Thymus (tissue), 11 donors: ENCODE data around the gene MUS81. TPM values are rescaled to one million over a fixed set of nuclear protein-coding genes. Genes with fewer than 3 reads are reported as not detected.

Source experiments
- DNase-seq, 9 donors: peaks; one replicate each; pipeline ENCODE4 v3.0.0-alpha.2; 2013; ENCODE audit warnings: low spot score in 9 of 9, low read depth in 6 of 9, missing footprints in 1 of 9
- H3K27ac ChIP-seq, 2 donors: one replicate each; pipeline ENCODE4 v1.5.1; 2013; ENCODE audit warnings: control low read depth in 1 of 2, low read depth in 1 of 2, low read length in 1 of 2, mild to moderate bottlenecking in 1 of 2, moderate library complexity in 1 of 2
- H3K27me3 ChIP-seq, 2 donors: one replicate each; pipeline ENCODE4 v1.5.1; 2013; ENCODE audit warnings: low read length in 1 of 2; ENCODE audit not compliant: control insufficient read depth in 2 of 2, insufficient read depth in 1 of 2
- H3K36me3 ChIP-seq, 2 donors: one replicate each; pipeline ENCODE4 v1.5.1; 2013; ENCODE audit warnings: low read length in 1 of 2, mild to moderate bottlenecking in 1 of 2, moderate library complexity in 1 of 2; ENCODE audit not compliant: control insufficient read depth in 2 of 2, insufficient read depth in 2 of 2
- H3K4me1 ChIP-seq, 2 donors: one replicate each; pipeline ENCODE4 v1.5.1; 2013; ENCODE audit warnings: low read length in 2 of 2; ENCODE audit not compliant: control insufficient read depth in 2 of 2, insufficient read depth in 2 of 2
- H3K4me3 ChIP-seq, 2 donors: one replicate each; pipeline ENCODE4 v1.5.1; 2013; ENCODE audit warnings: low read length in 2 of 2, control low read depth in 1 of 2, mild to moderate bottlenecking in 1 of 2
- H3K9me3 ChIP-seq, 2 donors: one replicate each; pipeline ENCODE4 v1.5.1; 2013; ENCODE audit warnings: low read length in 1 of 2, mild to moderate bottlenecking in 1 of 2; ENCODE audit not compliant: control insufficient read depth in 2 of 2, insufficient read depth in 1 of 2
- WGBS: extraction: QIAGEN DNeasy Blood & Tissue Kit; methylation state at CpG from one replicate; pipeline ENCODE4 v1.1.7; 2013; 5-methylcytosine and 5-hydroxymethylcytosine counted together
- polyA plus RNA-seq: library from polyadenylated mRNA; stranded (reverse); fragments of 200-250 nt; gene quantifications from one replicate; pipeline ENCODE4 v1.2.3, GENCODE V29; 2013
- total RNA-seq: library from RNA; stranded (reverse); fragments of 120-200 nt; gene quantifications from one replicate; pipeline ENCODE4 v1.2.4, GENCODE V29; 2013
- donor health status: healthy.

MUS81 gene
- total and polyA plus RNA-seq, 2 donors, result 46.8 to 127 TPM

GRCh38 chr11:65879617-65880016 lies 19.4 kb downstream of the MUS81 start, which contains the start of gene CTSW:
TSS of gene CTSW (plus strand) at chr11:65879837. CDS start at chr11:65879855, 18 bp downstream.
- H3K4me3 ChIP-seq, result no peak within 1 kb of the TSS
- DNase-seq, result peak in 1 of 9 donors; percentile 45
- peaks cover 0 to 5% of the 10 kb centered on the region in 2 donors for H3K9me3 ChIP-seq
- peaks cover 19 to 28% of the 10 kb centered on the region in 2 donors for H3K36me3 ChIP-seq
- H3K4me1 ChIP-seq, result peaks cover 0 to 19% of the 10 kb centered on the region in 2 donors
- no peaks in the 10 kb centered on the region for H3K27me3 ChIP-seq
- H3K27ac ChIP-seq, result peak within 1 kb of the TSS in 1 of 2 donors; percentile 8
- WGBS, result 8% methylated on average over 7 of the region's 7 CpGs

GRCh38 chr11:65880027-65880426 lies 19.8 kb downstream of the MUS81 start:
- no peak overlapping the region for H3K27ac ChIP-seq
- WGBS, result 83% methylated on average over 7 of the region's 7 CpGs
- peaks cover 0 to 23% of the 10 kb centered on the region in 2 donors for H3K4me1 ChIP-seq
- H3K36me3 ChIP-seq, result peaks cover 19 to 32% of the 10 kb centered on the region in 2 donors
- no peak for DNase-seq
- no peaks in the 10 kb centered on the region for H3K27me3 ChIP-seq
- no peak overlapping the region for H3K4me3 ChIP-seq
- peaks cover 0 to 5% of the 10 kb centered on the region in 2 donors for H3K9me3 ChIP-seq

DNA sequence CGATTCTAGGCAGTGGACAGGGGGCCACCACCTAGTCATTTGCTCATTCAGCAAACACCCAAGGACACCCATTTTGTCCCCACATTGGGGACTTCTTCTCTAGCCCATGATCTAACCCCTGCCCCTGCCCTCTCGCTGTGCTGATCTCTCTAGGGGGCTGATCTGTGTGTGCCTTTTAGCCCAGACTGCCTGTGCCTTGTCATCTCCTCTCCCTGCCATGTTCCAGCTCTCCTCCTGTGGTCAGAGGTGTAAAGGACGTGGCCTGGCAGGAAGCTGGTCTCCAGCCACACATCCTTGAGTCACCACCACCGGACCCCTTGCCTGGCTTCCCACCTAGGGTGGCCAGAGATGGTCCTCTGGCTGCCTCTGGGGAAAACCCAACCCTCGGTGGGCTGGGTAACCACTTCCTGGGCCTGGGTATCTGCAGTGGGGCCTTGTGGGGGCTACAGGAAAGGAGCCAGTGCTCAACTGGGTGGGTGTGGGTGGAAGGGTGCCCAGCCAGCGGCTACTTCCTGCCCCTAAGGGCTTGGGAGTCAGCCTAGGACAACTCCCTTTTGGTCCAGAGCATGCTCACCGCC lies 20.7 kb downstream of the MUS81 start:
- 47% methylated on average over 7 of the region's 7 CpGs for WGBS
- Histone ChIP-seq H3K27me3 (no peaks in the 10 kb centered on the region), H3K9me3 (peaks cover 0 to 5% of the 10 kb centered on the region in 2 donors), H3K4me1 (peaks cover 0 to 25% of the 10 kb centered on the region in 2 donors), H3K27ac (no peak overlapping the region), H3K4me3 (no peak overlapping the region), H3K36me3 (peaks cover 23 to 40% of the 10 kb centered on the region in 2 donors)
- no peak for DNase-seq

- H3K27ac ChIP-seq, result no peak overlapping the region
- no peak overlapping the region for H3K4me3 ChIP-seq
- peaks cover 0 to 5% of the 10 kb centered on the region in 2 donors for H3K9me3 ChIP-seq
- peaks cover 0 to 29% of the 10 kb centered on the region in 2 donors for H3K4me1 ChIP-seq
- 98% methylated on average over 30 of the region's 30 CpGs for WGBS
- peaks cover 26 to 50% of the 10 kb centered on the region in 2 donors for H3K36me3 ChIP-seq
- DNase-seq, result no peak
- no peaks in the 10 kb centered on the region for H3K27me3 ChIP-seq
These were observed 22.2 kb downstream of the MUS81 start for GRCh38 chr11:65882120-65883057.

DNA sequence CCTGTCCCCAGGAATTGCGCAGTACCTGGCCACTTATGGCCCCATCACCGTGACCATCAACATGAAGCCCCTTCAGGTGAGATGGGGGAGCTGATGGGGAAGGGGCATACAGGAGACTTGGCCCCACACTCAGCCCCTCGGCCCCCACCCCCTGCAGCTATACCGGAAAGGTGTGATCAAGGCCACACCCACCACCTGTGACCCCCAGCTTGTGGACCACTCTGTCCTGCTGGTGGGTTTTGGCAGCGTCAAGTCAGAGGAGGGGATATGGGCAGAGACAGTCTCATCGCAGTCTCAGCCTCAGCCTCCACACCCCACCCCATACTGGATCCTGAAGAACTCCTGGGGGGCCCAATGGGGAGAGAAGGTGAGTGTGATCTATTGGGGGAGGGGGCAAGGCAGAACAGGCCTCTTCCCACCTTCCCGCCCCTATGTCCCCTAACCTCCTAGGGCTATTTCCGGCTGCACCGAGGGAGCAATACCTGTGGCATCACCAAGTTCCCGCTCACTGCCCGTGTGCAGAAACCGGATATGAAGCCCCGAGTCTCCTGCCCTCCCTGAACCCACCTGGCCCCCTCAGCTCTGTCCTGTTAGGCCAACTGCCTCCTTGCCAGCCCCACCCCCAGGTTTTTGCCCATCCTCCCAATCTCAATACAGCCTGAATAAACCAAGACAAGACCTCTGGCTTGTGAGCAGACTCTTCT lies 23.0 kb downstream of the MUS81 start:
- no peaks in the 10 kb centered on the region for H3K27me3 ChIP-seq
- H3K4me1 ChIP-seq, result peaks cover 0 to 37% of the 10 kb centered on the region in 2 donors
- 96% methylated on average over 13 of the region's 13 CpGs for WGBS
- H3K4me3 ChIP-seq, result no peak overlapping the region
- peaks cover 26 to 50% of the 10 kb centered on the region in 2 donors for H3K36me3 ChIP-seq
- no peak for DNase-seq
- H3K27ac ChIP-seq, result no peak overlapping the region
- peaks cover 0 to 12% of the 10 kb centered on the region in 2 donors for H3K9me3 ChIP-seq

GRCh38 chr11:65883786-65884715 lies 23.8 kb downstream of the MUS81 start:
- Histone ChIP-seq H3K4me1 (peaks cover under 1 to 42% of the 10 kb centered on the region in 2 donors), H3K36me3 (peaks cover 26 to 50% of the 10 kb centered on the region in 2 donors), H3K27ac (no peak overlapping the region), H3K9me3 (peaks cover 0 to 12% of the 10 kb centered on the region in 2 donors), H3K27me3 (no peaks in the 10 kb centered on the region), H3K4me3 (no peak overlapping the region)
- WGBS, result 95% methylated on average over 28 of the region's 28 CpGs
- no peak for DNase-seq

DNA sequence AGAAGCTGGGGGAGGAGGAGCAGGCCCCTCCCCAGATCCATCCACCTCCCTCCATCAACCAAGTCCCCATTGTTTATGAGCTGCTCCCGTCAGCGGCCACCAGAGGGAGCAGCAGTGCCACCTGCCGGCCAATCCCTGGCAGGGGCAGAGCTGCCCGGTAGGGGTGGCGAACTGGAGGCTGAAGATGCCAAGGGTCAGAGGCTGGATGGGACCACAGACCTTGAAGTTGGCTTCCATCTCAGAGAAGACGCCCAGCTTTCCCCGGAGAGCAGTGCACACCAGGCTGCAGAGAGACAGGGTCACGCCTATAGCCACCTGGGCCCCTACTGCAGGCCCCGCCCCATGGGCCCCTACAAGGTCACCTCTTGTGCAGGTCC lies 24.5 kb downstream of the MUS81 start:
- Histone ChIP-seq H3K4me3 (no peak overlapping the region), H3K9me3 (peaks cover 0 to 12% of the 10 kb centered on the region in 2 donors), H3K4me1 (peaks cover 7 to 42% of the 10 kb centered on the region in 2 donors), H3K27ac (no peak overlapping the region), H3K36me3 (peaks cover 26 to 50% of the 10 kb centered on the region in 2 donors), H3K27me3 (no peaks in the 10 kb centered on the region)
- DNase-seq, result peak in 4 of 9 donors; percentile 76 to 85 (median 80)
- WGBS, result 29% methylated on average over 9 of the region's 9 CpGs

- 97% methylated on average over 7 of the region's 7 CpGs for WGBS
- H3K27ac ChIP-seq, result no peak overlapping the region
- peaks cover 11 to 44% of the 10 kb centered on the region in 2 donors for H3K4me1 ChIP-seq
- no peak overlapping the region for H3K4me3 ChIP-seq
- no peak for DNase-seq
- peaks cover 0 to 12% of the 10 kb centered on the region in 2 donors for H3K9me3 ChIP-seq
- H3K36me3 ChIP-seq, result peaks cover 26 to 50% of the 10 kb centered on the region in 2 donors
- H3K27me3 ChIP-seq, result no peaks in the 10 kb centered on the region
These were observed 25.0 kb downstream of the MUS81 start for GRCh38 chr11:65885231-65885630.
